ENCODE measurements around the gene TAX1BP1. TPM values are rescaled to one million over a fixed set of nuclear protein-coding genes. Genes with fewer than 3 reads are reported as not detected.

TAX1BP1 gene
- total and polyA plus RNA-seq, 11 donors: 91.2 to 190 (median 159) TPM

GRCh38 chr7:27767374-27767773 lies 27.4 kb downstream of the TAX1BP1 start:
- peaks cover 0 to 48% (median 38%) of the 10 kb centered on the region in 9 donors for H3K36me3 ChIP-seq
- H3K27me3 ChIP-seq: no peaks in the 10 kb centered on the region
- no peak for ATAC-seq
- no peak overlapping the region for H3K27ac ChIP-seq
- H3K9me3 ChIP-seq: no peaks in the 10 kb centered on the region
- TF ChIP-seq POLR2A (IDR thresholded peaks at IDR 0.05): no peak
- no peak for TF ChIP-seq CTCF (IDR thresholded peaks at IDR 0.05)
- intact Hi-C loops (cut with DNase I): no loop called here
- peaks cover 0 to 20% (median 1%) of the 10 kb centered on the region in 12 donors for H3K4me1 ChIP-seq
- H3K4me3 ChIP-seq: no peak overlapping the region
- no peak for DNase-seq

GRCh38 chr7:27771111-27771510 lies 31.1 kb downstream of the TAX1BP1 start:
- Histone ChIP-seq H3K4me3 (no peak overlapping the region), H3K4me1 (peaks cover 0 to 15% (median 0%) of the 10 kb centered on the region in 12 donors), H3K27ac (no peak overlapping the region), H3K27me3 (no peaks in the 10 kb centered on the region), H3K36me3 (peaks cover 0 to 50% (median 33%) of the 10 kb centered on the region in 9 donors), H3K9me3 (no peaks in the 10 kb centered on the region)
- TF ChIP-seq CTCF (IDR thresholded peaks at IDR 0.05): no peak
- TF ChIP-seq POLR2A (IDR thresholded peaks at IDR 0.05): no peak
- DNase-seq (no peak), ATAC-seq (no peak)
- intact Hi-C loops (cut with DNase I): loop anchor here in 5 of 10 donors (10.0 kb wide), 2 partner anchors 556 to 566 kb away; partner anchors contain the start of gene HOXA13 (in 4 of the 5)
- WGBS, 4 donors: 95 to 99% (median 97%) methylated on average over 2 of the region's 2 CpGs

GRCh38 chr7:27774717-27775328 lies 34.9 kb downstream of the TAX1BP1 start:
- H3K4me1 ChIP-seq: peaks cover 0 to 26% (median 0%) of the 10 kb centered on the region in 12 donors
- H3K27me3 ChIP-seq: no peaks in the 10 kb centered on the region
- WGBS, 4 donors: 57 to 61% (median 59%) methylated on average over 2 of the region's 2 CpGs
- no peaks in the 10 kb centered on the region for H3K9me3 ChIP-seq
- H3K27ac ChIP-seq: no peak overlapping the region
- ATAC-seq: no peak
- intact Hi-C loops (cut with DNase I): loop anchor here in 5 of 10 donors (10.0 kb wide), 2 partner anchors 560 to 570 kb away; partner anchors contain the start of gene HOXA13 (in 4 of the 5)
- no peak for TF ChIP-seq POLR2A (IDR thresholded peaks at IDR 0.05)
- peak; percentile 22 to 69 (median 48) for TF ChIP-seq CTCF (IDR thresholded peaks at IDR 0.05)
- H3K4me3 ChIP-seq: no peak overlapping the region
- no peak for DNase-seq
- peaks cover 0 to 42% (median 15%) of the 10 kb centered on the region in 9 donors for H3K36me3 ChIP-seq

DNA sequence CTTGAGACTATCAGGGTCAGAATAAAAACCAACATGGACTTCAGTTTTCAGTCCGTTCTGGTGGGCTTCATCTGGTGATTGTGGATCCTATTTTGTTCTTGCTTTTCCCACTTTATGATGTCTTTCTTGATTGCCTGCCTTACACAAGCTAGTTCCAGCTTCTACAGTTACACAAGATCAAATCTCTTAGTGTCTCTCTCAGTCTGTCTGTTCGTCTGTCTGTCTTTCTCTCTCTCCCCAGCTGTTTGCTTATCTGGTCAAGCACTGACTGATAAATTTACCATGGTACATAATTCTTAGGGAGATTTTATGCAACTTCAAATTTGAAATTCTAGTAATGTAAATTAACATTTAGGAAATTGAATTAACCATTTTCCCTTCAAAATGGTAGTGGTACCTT lies 35.8 kb downstream of the TAX1BP1 start:
- DNase-seq (no peak), ATAC-seq (no peak)
- Histone ChIP-seq H3K27me3 (no peaks in the 10 kb centered on the region), H3K4me3 (no peak overlapping the region), H3K27ac (no peak overlapping the region), H3K9me3 (no peaks in the 10 kb centered on the region), H3K4me1 (peaks cover 0 to 26% (median 0%) of the 10 kb centered on the region in 12 donors), H3K36me3 (peaks cover 0 to 33% (median 11%) of the 10 kb centered on the region in 9 donors)
- WGBS, 4 donors: 71 to 79% (median 72%) methylated on average over 2 of the region's 2 CpGs
- intact Hi-C loops (cut with DNase I): loop anchor here in 5 of 10 donors (10.0 kb wide), 2 partner anchors 561 to 571 kb away; partner anchors contain the start of gene HOXA13 (in 4 of the 5)
- no peak for TF ChIP-seq POLR2A (IDR thresholded peaks at IDR 0.05)
- TF ChIP-seq CTCF (IDR thresholded peaks at IDR 0.05): no peak
